ENCODE data around the gene MIA2. TPM values are rescaled to one million over a fixed set of nuclear protein-coding genes. Genes with fewer than 3 reads are reported as not detected.
"Not testable (repeated sequence)": the region's sequence is repeated elsewhere in the genome, so short reads cannot be mapped to it uniquely, and the experiment has no call there.

The MIA2 gene
- total RNA-seq, 1 experiment from 2014 or later: 15.0 TPM

GRCh38 chr14:39258782-39259545 lies 25.2 kb downstream of the MIA2 start:
- Histone ChIP-seq H4K91ac (ENCODE audit: insufficient read length, low read depth, low read length) (no peak overlapping the region), H2BK20ac (ENCODE audit: low read depth, low read length, poor library complexity, severe bottlenecking) (no peak overlapping the region), H3K14ac (ENCODE audit: insufficient read depth, low read length) (no peak overlapping the region), H3T11ph (ENCODE audit: low read length) (no peak overlapping the region), H3K27ac (ENCODE audit: insufficient read length, low read depth, low read length) (no peak overlapping the region), H2BK12ac (ENCODE audit: insufficient read length, low read depth, low read length) (no peak overlapping the region), H3K23me2 (ENCODE audit: insufficient read length, low read depth, low read length, poor library complexity, severe bottlenecking) (no peaks in the 10 kb centered on the region), H3K56ac (ENCODE audit: insufficient read length, low read depth, low read length) (no peak overlapping the region), H4K8ac (replicated peaks; ENCODE audit: insufficient read length, low read depth, low read length) (no peak overlapping the region), H3K4ac (ENCODE audit: low read depth, low read length) (no peak overlapping the region), H4K20me1 (ENCODE audit: control insufficient read depth, insufficient read depth, insufficient read length) (no peaks in the 10 kb centered on the region), H3K4me1 (ENCODE audit: insufficient read depth, low read length) (no peaks in the 10 kb centered on the region), H3K79me1 (ENCODE audit: insufficient read depth, low read depth, low read length, poor library complexity, severe bottlenecking) (no peaks in the 10 kb centered on the region), H3K27me3 (ENCODE audit: insufficient read depth, low read length) (no peaks in the 10 kb centered on the region), H3K23ac (ENCODE audit: insufficient read length, low read depth, low read length) (no peak overlapping the region), H3K18ac (ENCODE audit: insufficient read length, low read depth, low read length) (no peak overlapping the region), H2AK5ac (ENCODE audit: insufficient read length, low read length) (no peak overlapping the region), H2BK120ac (ENCODE audit: low read depth, low read length, poor library complexity, severe bottlenecking) (no peak overlapping the region), H2BK5ac (ENCODE audit: insufficient read length, low read length) (no peak overlapping the region), H2BK15ac (ENCODE audit: low read depth, low read length) (no peak overlapping the region), H4K5ac (ENCODE audit: insufficient read length, low read depth, low read length) (no peak overlapping the region), H2AFZ (ENCODE audit: low read length) (no peak overlapping the region), H3K79me2 (ENCODE audit: insufficient read depth, low read length) (no peaks in the 10 kb centered on the region), H3K9ac (ENCODE audit: extremely low read depth, insufficient read length, low read length) (no peak overlapping the region), H3K9me3 (ENCODE audit: control insufficient read depth, low read depth, low read length) (no peaks in the 10 kb centered on the region), H3K4me2 (ENCODE audit: insufficient read depth, insufficient read length, low read length) (no peak overlapping the region)
- Mint-ChIP-seq H3K27ac (no peak overlapping the region), H3K36me3 (ENCODE audit: insufficient read depth in 1 of 3, low read depth in 3 of 3) (peaks cover 0 to 1% (median 0%) of the 10 kb centered on the region in 3 experiments; a peak in 1 of 7 replicates), H3K27me3 (ENCODE audit: low read depth) (no peaks in the 10 kb centered on the region), H3K4me3 (no peak overlapping the region), H3K4me1 (no peaks in the 10 kb centered on the region), H3K9me3 (peaks cover 8 to 11% of the 10 kb centered on the region in 2 experiments)
- no peak for DNase-seq
- TF ChIP-seq CTCF (conservative IDR thresholded peaks at IDR 0.05): no peak
- WGBS (ENCODE audit: extremely low coverage, insufficient read length, low lambda C conversion rate): no CpG with 5 or more reads among the region's 12 CpGs

- H3K27me3 Mint-ChIP-seq (ENCODE audit: low read depth); H3K14ac ChIP-seq (ENCODE audit: insufficient read depth, low read length); H3K27ac Mint-ChIP-seq; H4K5ac ChIP-seq (ENCODE audit: insufficient read length, low read depth, low read length); H2BK15ac ChIP-seq (ENCODE audit: low read depth, low read length); H3K4ac ChIP-seq (ENCODE audit: low read depth, low read length); H3K4me2 ChIP-seq (ENCODE audit: insufficient read depth, insufficient read length, low read length); H3K36me3 Mint-ChIP-seq (ENCODE audit: insufficient read depth in 1 of 3, low read depth in 3 of 3); H3K4me3 Mint-ChIP-seq; H3T11ph ChIP-seq (ENCODE audit: low read length); H3K9me3 ChIP-seq (ENCODE audit: control insufficient read depth, low read depth, low read length); H2BK5ac ChIP-seq (ENCODE audit: insufficient read length, low read length); H3K27ac ChIP-seq (ENCODE audit: insufficient read length, low read depth, low read length); DNase-seq; H3K79me1 ChIP-seq (ENCODE audit: insufficient read depth, low read depth, low read length, poor library complexity, severe bottlenecking); H3K56ac ChIP-seq (ENCODE audit: insufficient read length, low read depth, low read length); H3K4me1 Mint-ChIP-seq; H2AFZ ChIP-seq (ENCODE audit: low read length); H2BK120ac ChIP-seq (ENCODE audit: low read depth, low read length, poor library complexity, severe bottlenecking); H3K79me2 ChIP-seq (ENCODE audit: insufficient read depth, low read length); H4K8ac ChIP-seq (replicated peaks; ENCODE audit: insufficient read length, low read depth, low read length); H2BK12ac ChIP-seq (ENCODE audit: insufficient read length, low read depth, low read length); H3K18ac ChIP-seq (ENCODE audit: insufficient read length, low read depth, low read length); H4K91ac ChIP-seq (ENCODE audit: insufficient read length, low read depth, low read length); H3K23me2 ChIP-seq (ENCODE audit: insufficient read length, low read depth, low read length, poor library complexity, severe bottlenecking); H3K9ac ChIP-seq (ENCODE audit: extremely low read depth, insufficient read length, low read length); H2BK20ac ChIP-seq (ENCODE audit: low read depth, low read length, poor library complexity, severe bottlenecking); H2AK5ac ChIP-seq (ENCODE audit: insufficient read length, low read length); H4K20me1 ChIP-seq (ENCODE audit: control insufficient read depth, insufficient read depth, insufficient read length); H3K4me1 ChIP-seq (ENCODE audit: insufficient read depth, low read length); H3K27me3 ChIP-seq (ENCODE audit: insufficient read depth, low read length); H3K23ac ChIP-seq (ENCODE audit: insufficient read length, low read depth, low read length): not testable (repeated sequence)
- no CpG with 5 or more reads among the region's 3 CpGs for WGBS (ENCODE audit: extremely low coverage, insufficient read length, low lambda C conversion rate)
- peaks cover 10 to 11% of the 10 kb centered on the region in 2 experiments for H3K9me3 Mint-ChIP-seq
Measured at GRCh38 chr14:39260161-39260560, 26.4 kb downstream of the MIA2 start.
